OCI-LY7 (cell line): ENCODE results near the gene NR2C2AP. TPM values are rescaled to one million over a fixed set of nuclear protein-coding genes. Genes with fewer than 3 reads are reported as not detected.

ENCODE experiments used
- BruUV-seq: library from RNA; stranded (reverse); fragments of 400-500 nt; replicated peaks from 2 replicates; lab custom pipeline; 2021; lab: Mats Ljungman, UMichigan
- CTCF ChIA-PET: fragments of 300-600 bp; sonication (Branson Sonifier 250); formaldehyde crosslinking; loops from one replicate; lab custom pipeline; 2022; ENCODE audit warnings: antibody characterized with exemption; ENCODE audit not compliant: unreplicated experiment; lab: Charles Lee
- POLR2A ChIA-PET: fragments of 300-600 bp; sonication (Branson Sonifier 250); formaldehyde crosslinking; loops from one replicate; lab custom pipeline; 2022; ENCODE audit warnings: antibody characterized with exemption; lab: Charles Lee
- DNase-seq: peaks from one replicate; pipeline ENCODE4 v3.0.0-alpha.2; 2015; ENCODE audit warnings: low spot score
- H2AFZ ChIP-seq: fragments of 200-600 bp; sonication (generic), shearing (Covaris generic); 2 replicates; pipeline ENCODE4 v1.6.1; 2014; ENCODE audit warnings: mild to moderate bottlenecking, antibody characterized with exemption, low read length, moderate library complexity
- H3K27ac ChIP-seq: fragments of 200-600 bp; sonication (generic); 2 replicates; pipeline ENCODE4 v1.5.1; 2014; ENCODE audit warnings: mixed run types, low read depth, mild to moderate bottlenecking, moderate library complexity, low read length, inconsistent platforms; ENCODE audit not compliant: poor library complexity, severe bottlenecking
- H3K36me3 ChIP-seq: fragments of 200-600 bp; sonication (generic); 2 replicates; pipeline ENCODE4 v1.6.1; 2014; ENCODE audit warnings: mild to moderate bottlenecking, antibody characterized with exemption, low read length, moderate library complexity, mixed read lengths; ENCODE audit not compliant: insufficient read depth
- H3K4me1 ChIP-seq: fragments of 200-600 bp; sonication (generic); 2 replicates; pipeline ENCODE4 v1.5.1; 2014; ENCODE audit warnings: mild to moderate bottlenecking, low read length; ENCODE audit not compliant: insufficient read depth, poor library complexity, severe bottlenecking
- H3K4me2 ChIP-seq: fragments of 200-600 bp; sonication (generic); 2 replicates; pipeline ENCODE4 v1.6.1; 2014; ENCODE audit warnings: mild to moderate bottlenecking, low read length
- H3K4me3 ChIP-seq: fragments of 200-600 bp; sonication (generic); 2 replicates; pipeline ENCODE4 v1.5.1; 2014; ENCODE audit warnings: mild to moderate bottlenecking, low read depth, low read length; ENCODE audit not compliant: poor library complexity, severe bottlenecking
- H3K79me2 ChIP-seq: fragments of 200-600 bp; sonication (generic); 2 replicates; pipeline ENCODE4 v1.6.1; 2016; ENCODE audit warnings: low read depth, mild to moderate bottlenecking, low read length, moderate library complexity, mixed read lengths; ENCODE audit not compliant: insufficient read depth
- H3K9me2 ChIP-seq: fragments of 200-600 bp; sonication (generic); 2 replicates; pipeline ENCODE4 v1.6.1; 2016; ENCODE audit warnings: mild to moderate bottlenecking, low read length, mixed read lengths; ENCODE audit not compliant: insufficient read depth
- H3K9me3 ChIP-seq: fragments of 200-600 bp; sonication (generic); 2 replicates; pipeline ENCODE4 v1.6.1; 2014; ENCODE audit warnings: mild to moderate bottlenecking, mixed run types, low read length, mixed read lengths
- H4K20me1 ChIP-seq: fragments of 200-600 bp; sonication (generic); 2 replicates; pipeline ENCODE4 v1.6.1; 2014; ENCODE audit warnings: mild to moderate bottlenecking, antibody characterized with exemption, low read length, moderate library complexity, mixed read lengths; ENCODE audit not compliant: insufficient read depth
- CTCF ChIP-seq: fragments of 200-600 bp; sonication (generic); conservative IDR thresholded peaks from 2 replicates; pipeline ENCODE4 v1.5.1; 2014; ENCODE audit warnings: mild to moderate bottlenecking, antibody characterized with exemption, low read length, moderate library complexity, mixed read lengths
- EZH2phosphoT487 ChIP-seq: fragments of 200-600 bp; sonication (generic); IDR thresholded peaks from 2 replicates; pipeline ENCODE4 v1.6.1; 2018; ENCODE audit warnings: low read depth, borderline replicate concordance, mild to moderate bottlenecking, mixed run types, antibody characterized with exemption, low read length, moderate library complexity, mixed read lengths
- intact Hi-C: fragments of 100-400 bp; cut with micrococcal nuclease; formaldehyde crosslinking; loops from one replicate; pipeline ENCODE4 v1.10.0; 2022; ENCODE audit not compliant: unreplicated experiment
- total RNA-seq, 2 experiments: library from RNA; depleted of rRNA in 1 of 2; stranded (reverse); fragments of >200 nt in 1 of 2; shearing (Covaris generic) in 1 of 2; gene quantifications; 2 replicates each; pipeline ENCODE4 v1.2.3, GENCODE V29; 2014 to 2022

Gene NR2C2AP
- total RNA-seq, 2 experiments from 2014 or later, result 27.3 to 29.7 TPM

- Histone ChIP-seq H3K4me1 (no peaks in the 10 kb centered on the region), H3K9me3 (peaks cover 9% of the 10 kb centered on the region; the same call in 1 of the 2 replicates), H3K27ac (no peak overlapping the region), H3K79me2 (no peaks in the 10 kb centered on the region), H3K4me3 (no peak overlapping the region), H3K36me3 (no peaks in the 10 kb centered on the region), H3K4me2 (no peak overlapping the region), H4K20me1 (no peaks in the 10 kb centered on the region), H2AFZ (no peak overlapping the region), H3K9me2 (no peaks in the 10 kb centered on the region)
- no TSS peak for BruUV-seq
- ChIA-PET POLR2A (no interaction called here), CTCF (no interaction called here)
- no peak for DNase-seq
- TF ChIP-seq CTCF (no peak), EZH2phosphoT487 (no peak)
- intact Hi-C loops, result no loop called here
These were observed 35.1 kb upstream of the NR2C2AP start for GRCh38 chr19:19238126-19238894.

- Histone ChIP-seq H4K20me1 (no peaks in the 10 kb centered on the region), H3K9me2 (no peaks in the 10 kb centered on the region), H3K4me3 (no peak overlapping the region), H3K9me3 (peaks cover 9% of the 10 kb centered on the region; the same call in 1 of the 2 replicates), H3K27ac (no peak overlapping the region), H3K4me2 (no peak overlapping the region), H2AFZ (no peak overlapping the region), H3K36me3 (no peaks in the 10 kb centered on the region), H3K4me1 (no peaks in the 10 kb centered on the region), H3K79me2 (no peaks in the 10 kb centered on the region)
- DNase-seq, result no peak
- TF ChIP-seq CTCF (no peak), EZH2phosphoT487 (no peak)
- no TSS peak for BruUV-seq
- POLR2A ChIA-PET, result no interaction called here
- CTCF ChIA-PET, result no interaction called here
- intact Hi-C loops, result no loop called here
These were observed 33.0 kb upstream of the NR2C2AP start for GRCh38 chr19:19236173-19236572.

GRCh38 chr19:19234220-19234816 is 31.1 kb upstream of the NR2C2AP start:
- no peak for DNase-seq
- no peaks in the 10 kb centered on the region for H3K9me2 ChIP-seq
- H4K20me1 ChIP-seq, result no peaks in the 10 kb centered on the region
- H3K9me3 ChIP-seq, result peaks cover 9% of the 10 kb centered on the region; the same call in 1 of the 2 replicates
- no peak overlapping the region for H3K4me3 ChIP-seq
- ChIA-PET POLR2A (interaction anchor here (0.5 to 1.0 kb wide), 3 partner anchors 58 to 268 kb away, joined by 3 read pairs; no protein-coding TSS in a partner anchor), CTCF (no interaction called here)
- no peaks in the 10 kb centered on the region for H3K79me2 ChIP-seq
- no peaks in the 10 kb centered on the region for H3K4me1 ChIP-seq
- BruUV-seq, result no TSS peak
- no peak overlapping the region for H2AFZ ChIP-seq
- H3K36me3 ChIP-seq, result no peaks in the 10 kb centered on the region
- no peak overlapping the region for H3K4me2 ChIP-seq
- H3K27ac ChIP-seq, result no peak overlapping the region
- intact Hi-C loops, result no loop called here
- TF ChIP-seq CTCF (no peak), EZH2phosphoT487 (no peak)
